RWPE1 (cell line): ENCODE measurements around the gene VTA1.

Experiments
- CTCF ChIA-PET: fragments of 350-600 bp; sonication (Branson Sonifier 250); formaldehyde crosslinking; extraction: SDS; loops from one replicate; lab custom pipeline; 2021; lab: Yijun Ruan, JAX
- POLR2A ChIA-PET: fragments of 400-600 bp; formaldehyde crosslinking; extraction: SDS; loops from one replicate; lab custom pipeline; 2020; ENCODE audit warnings: antibody characterized with exemption; ENCODE audit not compliant: low non-redundant PET; lab: Yijun Ruan, JAX
- DNase-seq: peaks from one replicate; pipeline ENCODE4 v3.0.0; 2012; ENCODE audit warnings: low spot score
- H3K27ac ChIP-seq: fragments of 450-650 bp; 2 replicates; pipeline ENCODE4 v1.5.1; 2017
- TF ChIP-seq, protein P1 (sequence below): fragments of 450-650 bp; conservative IDR thresholded peaks from 2 replicates; pipeline ENCODE4 v1.5.1; 2017; ENCODE audit warnings: low read depth, mild to moderate bottlenecking

VTA1 gene

DNA sequence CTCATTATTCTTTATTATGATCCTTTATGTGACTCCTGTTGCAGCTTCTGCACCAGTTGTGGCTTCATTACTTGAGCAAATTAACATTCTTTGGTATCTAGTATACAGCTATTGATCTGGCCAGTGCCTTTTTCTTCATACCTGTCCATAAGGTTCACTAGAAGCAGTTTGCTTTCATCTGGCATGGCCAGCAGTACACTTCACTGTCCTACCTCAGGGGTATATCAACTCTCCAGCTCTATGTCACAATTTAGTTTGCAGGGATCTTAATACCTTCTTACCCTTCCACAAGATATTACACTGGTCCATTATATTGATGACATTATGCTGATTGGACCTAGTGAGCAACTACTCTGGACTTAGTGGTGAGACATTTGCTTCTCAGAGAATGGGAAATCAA is 46.6 kb downstream of the VTA1 start:
- ChIA-PET CTCF (no interaction called here), POLR2A (no interaction called here)
- no peak for DNase-seq
- TF ChIP-seq, protein P1, sequence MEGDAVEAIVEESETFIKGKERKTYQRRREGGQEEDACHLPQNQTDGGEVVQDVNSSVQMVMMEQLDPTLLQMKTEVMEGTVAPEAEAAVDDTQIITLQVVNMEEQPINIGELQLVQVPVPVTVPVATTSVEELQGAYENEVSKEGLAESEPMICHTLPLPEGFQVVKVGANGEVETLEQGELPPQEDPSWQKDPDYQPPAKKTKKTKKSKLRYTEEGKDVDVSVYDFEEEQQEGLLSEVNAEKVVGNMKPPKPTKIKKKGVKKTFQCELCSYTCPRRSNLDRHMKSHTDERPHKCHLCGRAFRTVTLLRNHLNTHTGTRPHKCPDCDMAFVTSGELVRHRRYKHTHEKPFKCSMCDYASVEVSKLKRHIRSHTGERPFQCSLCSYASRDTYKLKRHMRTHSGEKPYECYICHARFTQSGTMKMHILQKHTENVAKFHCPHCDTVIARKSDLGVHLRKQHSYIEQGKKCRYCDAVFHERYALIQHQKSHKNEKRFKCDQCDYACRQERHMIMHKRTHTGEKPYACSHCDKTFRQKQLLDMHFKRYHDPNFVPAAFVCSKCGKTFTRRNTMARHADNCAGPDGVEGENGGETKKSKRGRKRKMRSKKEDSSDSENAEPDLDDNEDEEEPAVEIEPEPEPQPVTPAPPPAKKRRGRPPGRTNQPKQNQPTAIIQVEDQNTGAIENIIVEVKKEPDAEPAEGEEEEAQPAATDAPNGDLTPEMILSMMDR, result no peak
- H3K27ac ChIP-seq, result no peak overlapping the region

DNA sequence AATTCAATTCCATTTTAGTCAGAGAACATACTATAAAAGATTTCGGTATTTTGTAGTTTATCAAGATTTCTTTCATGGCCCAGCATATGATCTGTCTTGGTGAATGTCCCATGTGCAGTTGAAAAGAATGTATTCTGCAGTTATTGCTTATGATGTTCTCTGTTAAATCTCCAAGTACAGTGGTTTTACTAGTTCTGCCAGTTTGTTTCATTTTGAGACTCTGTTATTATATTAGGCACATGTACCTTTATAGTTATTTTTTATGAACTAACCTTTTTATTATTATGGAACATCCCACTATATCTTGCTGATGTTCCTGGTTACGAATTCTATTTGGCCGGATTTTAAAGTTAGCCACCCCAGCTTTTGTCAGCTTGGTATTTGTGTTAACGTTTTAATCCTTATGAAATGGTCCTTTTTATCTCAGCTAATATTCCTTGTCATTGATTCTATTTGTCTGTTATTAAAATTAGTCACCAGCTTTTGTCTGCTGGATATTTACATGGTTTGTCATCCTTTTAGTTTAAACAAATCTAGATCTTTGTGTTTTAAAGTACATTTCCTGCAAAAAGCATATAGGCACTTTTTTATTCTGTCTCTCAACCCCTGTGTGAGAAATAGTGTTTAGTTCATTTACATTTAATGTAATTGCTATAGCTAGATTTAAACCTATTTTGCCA is 48.9 kb downstream of the VTA1 start:
- H3K27ac ChIP-seq, result no peak overlapping the region

DNA sequence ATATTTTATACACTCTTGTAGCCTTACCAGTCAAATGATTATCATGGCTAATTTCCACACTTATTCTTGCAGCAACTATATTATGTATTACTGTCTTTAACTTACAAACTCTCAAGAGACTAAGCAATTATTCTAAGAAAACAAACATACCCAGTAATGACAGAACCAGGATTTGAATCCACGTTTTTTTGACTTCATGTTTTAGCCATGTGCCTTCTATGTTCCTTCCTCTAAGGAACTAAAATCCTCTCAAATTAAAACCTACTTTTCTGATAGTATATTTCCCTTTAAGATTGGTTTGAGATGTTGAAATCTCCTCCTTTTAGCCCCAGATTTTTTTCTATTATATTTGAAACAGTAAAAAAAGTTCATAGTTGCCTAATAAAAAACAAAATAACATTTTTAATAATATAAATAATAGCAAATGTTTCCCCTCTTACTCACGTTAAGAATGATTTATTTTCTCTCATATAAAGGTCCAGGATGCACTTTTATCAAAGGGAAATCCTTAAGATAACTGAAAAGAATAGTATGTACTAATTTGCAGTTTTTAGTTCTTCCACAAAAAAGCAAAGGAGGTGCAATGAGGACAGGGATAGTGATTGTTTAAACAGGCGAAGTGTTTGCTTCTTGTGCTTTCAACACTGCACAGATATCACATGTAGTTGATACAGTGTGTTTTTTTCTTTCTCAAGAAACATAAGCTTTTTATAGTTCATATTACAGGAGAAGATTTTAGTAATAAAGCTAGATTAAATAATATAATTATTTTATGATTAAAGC is 54.0 kb downstream of the VTA1 start:
- POLR2A ChIA-PET, result no interaction called here
- TF ChIP-seq, protein P1, result no peak
- CTCF ChIA-PET, result no interaction called here
- H3K27ac ChIP-seq, result no peak overlapping the region
- DNase-seq, result no peak

More for the DNA sequence above, 48.9 kb downstream of the VTA1 start:
- TF ChIP-seq, protein P1, result no peak
- ChIA-PET POLR2A (no interaction called here), CTCF (interaction anchor here (0.8 kb wide), 1 partner anchor 9 kb away, joined by 4 read pairs; no protein-coding TSS in a partner anchor)
- no peak for DNase-seq

DNA sequence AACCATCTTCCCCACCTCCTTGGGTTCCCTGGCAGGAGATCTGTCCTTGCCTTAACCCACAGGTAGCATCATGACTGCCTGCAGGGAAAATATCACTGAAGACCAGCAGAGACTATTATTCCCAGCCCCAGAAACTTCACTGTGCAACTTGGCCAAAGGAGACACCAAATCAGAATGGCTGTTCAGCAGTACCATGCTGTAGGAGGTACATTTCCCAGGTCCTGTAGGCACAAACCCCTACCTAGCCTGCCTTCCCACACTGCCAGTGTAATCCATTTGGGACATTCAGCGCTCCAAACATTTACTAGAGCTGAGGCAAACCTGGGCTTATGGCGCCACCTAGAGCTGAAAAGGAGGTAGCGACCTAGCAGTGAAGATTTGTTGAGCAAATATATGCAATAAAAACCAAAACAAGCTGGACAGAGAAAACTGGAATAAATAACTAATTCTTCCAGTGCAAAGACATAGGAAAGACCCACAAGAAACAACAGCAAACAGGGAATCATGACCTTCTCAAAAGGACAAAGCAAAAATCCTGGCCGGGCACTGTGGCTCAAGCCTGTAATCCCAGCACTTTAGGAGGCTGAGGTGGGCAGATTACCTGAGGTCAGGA is 60.3 kb downstream of the VTA1 start:
- POLR2A ChIA-PET, result no interaction called here
- TF ChIP-seq, protein P1, result peak; percentile 73

DNA sequence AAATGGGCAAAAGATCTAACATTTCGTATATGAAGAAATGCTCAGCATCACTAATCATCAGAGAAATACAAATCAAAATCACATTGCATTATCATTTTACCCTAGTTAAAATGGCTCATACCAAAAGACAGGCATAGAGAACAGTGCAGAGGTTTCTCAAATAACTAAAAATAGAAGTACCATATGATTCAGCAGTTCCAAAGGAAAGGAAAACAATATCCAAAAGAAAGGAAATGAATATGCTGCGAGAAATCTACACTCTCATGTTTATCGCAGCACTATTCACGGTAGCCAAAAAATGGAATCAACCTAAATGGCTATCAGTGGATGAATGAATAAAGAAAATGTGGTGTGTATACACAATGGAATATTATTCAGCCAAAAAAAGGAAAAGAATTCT is 63.5 kb downstream of the VTA1 start:
- TF ChIP-seq, protein P1, result no peak
- DNase-seq, result no peak
- ChIA-PET CTCF (no interaction called here), POLR2A (no interaction called here)
- H3K27ac ChIP-seq, result no peak overlapping the region

More for the DNA sequence above, 60.3 kb downstream of the VTA1 start:
- DNase-seq, result peak; percentile 22
- no peak overlapping the region for H3K27ac ChIP-seq
- CTCF ChIA-PET, result interaction anchor here (0.6 to 1.1 kb wide), 4 partner anchors 11 to 1969 kb away, joined by 3 to 4 read pairs (median 3); no protein-coding TSS in a partner anchor

DNA sequence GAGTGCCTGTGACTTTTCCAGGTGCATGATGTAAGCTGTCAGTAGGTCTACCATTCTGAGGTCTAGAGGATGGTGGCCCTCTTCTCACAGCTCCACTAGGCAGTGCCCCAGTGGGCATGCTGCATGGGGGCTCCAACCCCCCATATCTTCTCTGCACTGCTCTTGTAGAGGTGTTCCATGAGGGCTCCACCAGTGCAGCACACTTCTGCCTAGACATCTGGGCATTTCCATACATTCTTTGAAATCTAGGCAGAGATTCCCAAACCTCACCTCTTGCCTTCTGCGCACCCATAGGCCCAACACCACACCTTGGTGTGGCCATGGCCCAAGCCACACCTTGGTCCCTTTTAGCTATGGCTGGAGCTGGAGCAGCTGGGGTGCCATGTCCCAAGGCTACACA is 66.3 kb downstream of the VTA1 start:
- H3K27ac ChIP-seq, result no peak overlapping the region
- CTCF ChIA-PET, result no interaction called here
- TF ChIP-seq, protein P1, result no peak
- no peak for DNase-seq
- POLR2A ChIA-PET, result no interaction called here
